K562 (cell line): ENCODE measurements around the gene LLPH. TPM values are rescaled to one million over a fixed set of nuclear protein-coding genes. Genes with fewer than 3 reads are reported as not detected.
A peak's percentile ranks its signal among the peaks of the same experiment; 100 is the strongest.

Experiments
- CBX8 ChIP-seq: fragments of 200-600 bp; sonication (generic); IDR thresholded peaks from 2 replicates; pipeline ENCODE4 v1.6.1; 2012; ENCODE audit warnings: borderline replicate concordance, mixed run types, low read depth, mild to moderate bottlenecking, moderate library complexity, mixed read lengths, low read length, control low read depth, inconsistent platforms; ENCODE audit not compliant: poor library complexity, severe bottlenecking; ENCODE audit errors: extremely low read depth
- CSDE1 ChIP-seq, 2 experiments: fragments of 450-650 bp; IDR thresholded peaks; 2 replicates each; pipeline ENCODE4 v1.6.1; 2016; ENCODE audit warnings: mild to moderate bottlenecking in 1 of 2
- ELF2 ChIP-seq: fragments of 250-450 bp; sonication (Bioruptor Pico); IDR thresholded peaks from 2 replicates; pipeline ENCODE4 v1.5.0; 2021; ENCODE audit warnings: mild to moderate bottlenecking
- ELK3 ChIP-seq: fragments of 450-650 bp; formaldehyde crosslinking; IDR thresholded peaks from 2 replicates; pipeline ENCODE4 v1.4.0; 2020; ENCODE audit warnings: mild to moderate bottlenecking
- HNRNPUL1 ChIP-seq: fragments of 200-400 bp; formaldehyde crosslinking; IDR thresholded peaks from 2 replicates; pipeline ENCODE4 v1.6.1; 2017; ENCODE audit warnings: low read length
- JUN ChIP-seq, 2 experiments: sonication (generic) in 1 of 2; formaldehyde crosslinking in 1 of 2; IDR thresholded peaks; 2 replicates each; pipeline versions ENCODE4 v1.6.1 to v1.8.0; 2012 to 2022; ENCODE audit warnings: borderline replicate concordance in 2 of 2, mild to moderate bottlenecking in 2 of 2, improper control_type of control experiment in 1 of 2, low read depth in 1 of 2, low read length in 1 of 2, missing genetic modification reagents in 1 of 2
- KLF6 ChIP-seq: fragments of 250-450 bp; sonication (Bioruptor Pico); IDR thresholded peaks from 2 replicates; pipeline ENCODE4 v1.4.0; 2020; ENCODE audit warnings: mild to moderate bottlenecking, moderate library complexity, borderline replicate concordance
- MAX ChIP-seq: sonication (generic); formaldehyde crosslinking; IDR thresholded peaks from 2 replicates; pipeline ENCODE4 v1.9.0; 2022; ENCODE audit warnings: mild to moderate bottlenecking, missing genetic modification reagents
- MED1 ChIP-seq: sonication (generic); formaldehyde crosslinking; IDR thresholded peaks from 2 replicates; pipeline ENCODE4 v1.8.1; 2023; ENCODE audit warnings: missing genetic modification reagents, borderline replicate concordance
- MYBL2 ChIP-seq, 2 experiments: fragments of 450-650 bp in 1 of 2; sonication (generic) in 1 of 2; formaldehyde crosslinking in 1 of 2; IDR thresholded peaks; 2 replicates each; pipeline versions ENCODE4 v1.6.1 to v1.8.1; 2017 to 2022; ENCODE audit warnings: borderline replicate concordance in 1 of 2, inconsistent platforms in 1 of 2, low read depth in 1 of 2, mild to moderate bottlenecking in 1 of 2, missing genetic modification reagents in 1 of 2, moderate library complexity in 1 of 2
- MYNN ChIP-seq, 2 experiments: sonication (generic); formaldehyde crosslinking in 1 of 2; IDR thresholded peaks; 2 replicates each; pipeline versions ENCODE4 v1.5.0 to v1.6.1; 2016 to 2020; ENCODE audit warnings: antibody characterized with exemption in 1 of 2, missing genetic modification reagents in 1 of 2
- NONO ChIP-seq, 2 experiments: fragments of 200-400 bp in 1 of 2; fragments of 450-650 bp in 1 of 2; formaldehyde crosslinking in 1 of 2; IDR thresholded peaks; 2 replicates each; pipeline ENCODE4 v1.6.1; 2017; ENCODE audit warnings: low read depth in 2 of 2, mild to moderate bottlenecking in 2 of 2, moderate library complexity in 2 of 2, low read length in 1 of 2
- PHB ChIP-seq: fragments of 250-450 bp; sonication (Bioruptor Pico); IDR thresholded peaks from 2 replicates; pipeline ENCODE4 v1.5.0; 2021
- POLR2AphosphoS2 ChIP-seq: IDR thresholded peaks from 2 replicates; pipeline ENCODE4 v1.6.1; 2012; ENCODE audit warnings: low read length, improper control_type of control experiment
- SRSF9 ChIP-seq: fragments of 200-400 bp; formaldehyde crosslinking; IDR thresholded peaks from 2 replicates; pipeline ENCODE4 v1.6.1; 2017; ENCODE audit warnings: low read depth, low read length, borderline replicate concordance
- XRCC5 ChIP-seq: fragments of 200-400 bp; formaldehyde crosslinking; IDR thresholded peaks from 2 replicates; pipeline ENCODE4 v1.6.1; 2017; ENCODE audit warnings: low read depth, mild to moderate bottlenecking, low read length
- ZBTB7A ChIP-seq: IDR thresholded peaks from 2 replicates; pipeline ENCODE4 v1.6.1; 2011; ENCODE audit warnings: low read depth, mild to moderate bottlenecking, low read length, moderate library complexity, borderline replicate concordance; ENCODE audit not compliant: control insufficient read depth
- ZNF274 ChIP-seq: IDR thresholded peaks from 2 replicates; pipeline ENCODE4 v1.6.1; 2011; ENCODE audit warnings: low read depth, mild to moderate bottlenecking, low read length, moderate library complexity, borderline replicate concordance
- polyA plus RNA-seq, 8 experiments: library from polyadenylated mRNA; depleted of rRNA in 4 of 8; stranded (reverse) in 5 of 8; unstranded in 3 of 8; fragments of >200 nt; fragmentation: Nextera tagmentation in 2 of 8; fragmentation: Illumina TruSeq in 1 of 8; extraction: Ambion mirVana in 2 of 8; extraction: Trizol in 1 of 8; gene quantifications; 2 replicates each; pipeline versions ENCODE4 v1.2.1 to v1.2.3, GENCODE V29; 2011 to 2014; ENCODE audit warnings: inconsistent platforms in 1 of 8, missing spikeins in 1 of 8
- total RNA-seq, 7 experiments: library from RNA; depleted of rRNA in 6 of 7; stranded (reverse); fragments of >200 nt in 6 of 7; fragmentation: Illumina TruSeq in 2 of 7; extraction: Trizol in 2 of 7; gene quantifications; 2 replicates each; pipeline versions ENCODE4 v1.2.1 to v1.2.3, GENCODE V29; 2011 to 2021; ENCODE audit warnings: low replicate concordance in 1 of 7
- TF ChIP-seq, protein P1 (sequence below): fragments of 450-650 bp; IDR thresholded peaks from 2 replicates; pipeline ENCODE4 v1.6.1; 2014; ENCODE audit warnings: low read depth, mild to moderate bottlenecking, moderate library complexity, borderline replicate concordance

LLPH gene
- total and polyA plus RNA-seq, 9 of the 15 experiments (the other 6 are each of a cell fraction or from before 2014, with no cell fraction given), result 19.1 to 87.3 (median 59.6) TPM

GRCh38 chr12:66130267-66131066 lies at the start of gene LLPH (continued):
- TF ChIP-seq ELK3 (CRISPR knock-in tag) (no peak), ZBTB7A (no peak), MYNN (IDR thresholded peaks at IDR 0.05) (no peak), MYNN (CRISPR knock-in tag; IDR thresholded peaks at IDR 0.05) (no peak), MAX (CRISPR knock-in tag) (peak; percentile 65), SRSF9 (no peak), NONO (IDR thresholded peaks at IDR 0.05; ENCODE audit: low read depth in 2 of 2, low read length in 1 of 2) (no peak; a peak in 1 of 4 replicates), POLR2AphosphoS2 (peak; percentile 62; the same call in 1 of the 2 replicates), HNRNPUL1 (no peak), ELF2 (peak; percentile 97), XRCC5 (no peak), JUN (IDR thresholded peaks at IDR 0.05; ENCODE audit: borderline replicate concordance, low read depth, low read length) (no peak), JUN (CRISPR knock-in tag; IDR thresholded peaks at IDR 0.05; ENCODE audit: borderline replicate concordance) (no peak), MYBL2 (IDR thresholded peaks at IDR 0.05; ENCODE audit: low read depth) (no peak), MYBL2 (CRISPR knock-in tag; IDR thresholded peaks at IDR 0.05; ENCODE audit: borderline replicate concordance) (no peak), MED1 (no peak), PHB (CRISPR knock-in tag) (no peak), KLF6 (CRISPR knock-in tag) (no peak), CBX8 (no peak), ZNF274 (no peak), CSDE1 (IDR thresholded peaks at IDR 0.05) (no peak)
- TF ChIP-seq, protein P1, sequence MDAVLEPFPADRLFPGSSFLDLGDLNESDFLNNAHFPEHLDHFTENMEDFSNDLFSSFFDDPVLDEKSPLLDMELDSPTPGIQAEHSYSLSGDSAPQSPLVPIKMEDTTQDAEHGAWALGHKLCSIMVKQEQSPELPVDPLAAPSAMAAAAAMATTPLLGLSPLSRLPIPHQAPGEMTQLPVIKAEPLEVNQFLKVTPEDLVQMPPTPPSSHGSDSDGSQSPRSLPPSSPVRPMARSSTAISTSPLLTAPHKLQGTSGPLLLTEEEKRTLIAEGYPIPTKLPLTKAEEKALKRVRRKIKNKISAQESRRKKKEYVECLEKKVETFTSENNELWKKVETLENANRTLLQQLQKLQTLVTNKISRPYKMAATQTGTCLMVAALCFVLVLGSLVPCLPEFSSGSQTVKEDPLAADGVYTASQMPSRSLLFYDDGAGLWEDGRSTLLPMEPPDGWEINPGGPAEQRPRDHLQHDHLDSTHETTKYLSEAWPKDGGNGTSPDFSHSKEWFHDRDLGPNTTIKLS, result peak; percentile 32; the same call in 1 of the 2 replicates
